GM12801 (cell line): Measurements from ENCODE around the gene MYO5A.

Experiments used
- CTCF ChIP-seq: IDR thresholded peaks from one replicate; pipeline ENCODE4 v1.5.1; 2011; ENCODE audit warnings: control low read depth; ENCODE audit not compliant: insufficient read length; ENCODE audit errors: extremely low read depth

Gene MYO5A

GRCh38 chr15:52481915-52482314 is 46.8 kb downstream of the MYO5A start:
- no peak for TF ChIP-seq CTCF

DNA sequence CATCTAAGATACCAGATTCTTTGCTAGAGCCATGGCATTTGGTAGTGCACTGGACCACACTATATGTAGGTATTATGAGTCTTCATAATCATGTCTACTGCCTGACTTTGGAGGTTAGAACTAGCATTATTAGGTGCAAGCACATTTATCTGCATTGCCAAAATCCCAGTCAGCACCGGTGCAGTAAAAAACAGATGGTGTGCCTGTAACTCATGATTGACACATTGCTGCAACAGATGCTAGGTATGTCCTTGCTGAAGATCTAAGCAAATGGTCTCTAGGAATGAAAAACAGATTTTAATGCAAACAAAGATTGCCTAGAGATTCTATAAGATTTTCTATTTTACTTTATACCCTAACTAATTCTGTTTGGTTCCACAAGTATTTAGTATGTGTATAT is 47.7 kb downstream of the MYO5A start:
- no peak for TF ChIP-seq CTCF

- TF ChIP-seq CTCF: no peak
Observed at GRCh38 chr15:52466716-52467115, 62.0 kb downstream of the MYO5A start.

GRCh38 chr15:52466134-52466701 is 62.5 kb downstream of the MYO5A start:
- TF ChIP-seq CTCF: no peak

- TF ChIP-seq CTCF: no peak
Observed at GRCh38 chr15:52464478-52464877, 64.2 kb downstream of the MYO5A start.

- no peak for TF ChIP-seq CTCF
Observed at GRCh38 chr15:52464040-52464439, 64.6 kb downstream of the MYO5A start.

GRCh38 chr15:52463638-52464037 is 65.0 kb downstream of the MYO5A start:
- no peak for TF ChIP-seq CTCF
